HepG2 (cell line): Measurements from ENCODE around the gene GPR148. TPM values are rescaled to one million over a fixed set of nuclear protein-coding genes. Genes with fewer than 3 reads are reported as not detected.

Experiments used
- ATF1 ChIP-seq: IDR thresholded peaks from 2 replicates; pipeline ENCODE4 v1.6.1; 2016; ENCODE audit warnings: mild to moderate bottlenecking, control low read depth
- JUN ChIP-seq: sonication (generic); formaldehyde crosslinking; IDR thresholded peaks from 2 replicates; pipeline ENCODE4 v1.4.0; 2020; ENCODE audit warnings: mild to moderate bottlenecking, missing genetic modification reagents
- ZMAT3 ChIP-seq: sonication (generic); formaldehyde crosslinking; conservative IDR thresholded peaks from 2 replicates; pipeline ENCODE4 v1.7.0; 2021; ENCODE audit warnings: missing genetic modification reagents
- ZMYM4 ChIP-seq: sonication (generic); formaldehyde crosslinking; IDR thresholded peaks from 2 replicates; pipeline ENCODE4 v1.8.1; 2023; ENCODE audit warnings: mild to moderate bottlenecking, missing genetic modification reagents
- ZNF468 ChIP-seq: sonication (generic); formaldehyde crosslinking; IDR thresholded peaks from 2 replicates; pipeline ENCODE4 v1.8.0; 2022; ENCODE audit warnings: mild to moderate bottlenecking, moderate library complexity, missing genetic modification reagents
- polyA plus RNA-seq, 8 experiments: library from polyadenylated mRNA; depleted of rRNA in 3 of 8; stranded (reverse) in 7 of 8; unstranded in 1 of 8; fragments of >200 nt; fragmentation: Illumina TruSeq in 4 of 8; extraction: Trizol in 4 of 8; gene quantifications; 2 replicates each; pipeline versions ENCODE4 v1.2.1 to v1.2.3, GENCODE V29; 2011 to 2016; ENCODE audit warnings: low read depth in 4 of 8, missing spikeins in 1 of 8, mixed read lengths in 1 of 8; ENCODE audit not compliant: insufficient read depth in 1 of 8
- total RNA-seq, 5 experiments: library from RNA; depleted of rRNA; stranded (reverse); fragments of >200 nt; fragmentation: Illumina TruSeq; extraction: Trizol; gene quantifications; 2 replicates each; pipeline ENCODE4 v1.2.3, GENCODE V29; 2016; ENCODE audit warnings: low read depth in 1 of 5
- TF ChIP-seq, protein P1 (sequence below): IDR thresholded peaks from 2 replicates; pipeline ENCODE4 v1.6.1; 2016; ENCODE audit warnings: low read depth, missing genetic modification reagents, missing compliant biosample characterization
- TF ChIP-seq, protein P2 (sequence below): sonication (generic); formaldehyde crosslinking; IDR thresholded peaks from 2 replicates; pipeline ENCODE4 v1.9.0; 2021; ENCODE audit warnings: missing genetic modification reagents, mild to moderate bottlenecking, borderline replicate concordance
- TF ChIP-seq, protein P3 (sequence below): sonication (generic); formaldehyde crosslinking; IDR thresholded peaks from 2 replicates; pipeline ENCODE4 v1.4.0; 2020; ENCODE audit warnings: low read depth, missing genetic modification reagents
- TF ChIP-seq, protein P4 (sequence below): sonication (generic); formaldehyde crosslinking; IDR thresholded peaks from 2 replicates; pipeline ENCODE4 v1.4.0; 2020; ENCODE audit warnings: missing genetic modification reagents; ENCODE audit errors: not compliant biosample characterization
- TF ChIP-seq, protein P5 (sequence below): sonication (generic); formaldehyde crosslinking; IDR thresholded peaks from 2 replicates; pipeline ENCODE4 v1.4.0; 2020; ENCODE audit warnings: missing genetic modification reagents, borderline replicate concordance
- TF ChIP-seq, protein P6 (sequence below): sonication (generic); formaldehyde crosslinking; IDR thresholded peaks from 2 replicates; pipeline ENCODE4 v1.9.0; 2022; ENCODE audit warnings: low read depth, missing genetic modification reagents

The GPR148 gene
- total and polyA plus RNA-seq, 2 of the 13 experiments (the other 11 are each of a cell fraction or from before 2014, with no cell fraction given), result not detected

DNA sequence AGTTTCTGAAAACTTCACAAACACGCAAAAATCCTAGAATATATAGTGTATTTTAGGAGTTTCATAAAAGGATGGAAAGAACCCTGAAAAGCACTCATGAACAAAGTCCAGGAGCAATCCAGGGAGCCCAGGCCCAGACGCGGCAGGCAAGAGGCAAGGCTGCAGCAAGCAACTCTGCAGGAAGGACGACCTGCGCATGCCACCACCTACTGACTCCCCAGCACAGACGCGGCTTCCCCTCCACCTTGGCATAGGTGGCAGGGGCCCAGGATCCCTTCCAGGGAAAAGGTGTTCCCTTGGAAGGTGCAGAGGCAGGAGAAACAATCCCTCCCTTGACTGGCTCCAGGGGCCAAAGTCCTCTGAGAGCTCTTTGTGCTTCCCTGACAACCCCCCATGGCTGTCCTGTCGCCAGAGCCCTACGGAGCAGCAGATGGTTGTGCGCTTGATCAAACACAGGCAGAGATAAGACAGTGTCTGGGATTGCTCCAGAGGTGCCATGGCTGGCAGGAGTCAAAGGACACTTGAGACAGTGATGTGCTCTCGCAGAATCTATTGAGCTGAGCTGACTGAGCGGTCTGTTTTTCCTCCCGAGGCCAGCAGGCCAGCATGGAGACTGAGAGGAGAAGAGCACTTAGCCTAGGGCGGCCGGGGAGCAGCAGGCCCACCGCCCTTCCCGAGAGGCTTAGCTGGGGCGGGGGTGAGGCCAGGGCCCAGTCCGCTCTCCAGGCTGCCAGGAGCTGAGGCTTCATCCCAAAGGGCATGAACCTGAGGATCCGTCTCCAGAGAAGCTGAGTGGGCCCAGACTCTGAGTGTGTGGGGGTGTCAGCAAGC is 15.6 kb downstream of the GPR148 start (continued):
- TF ChIP-seq, protein P1, sequence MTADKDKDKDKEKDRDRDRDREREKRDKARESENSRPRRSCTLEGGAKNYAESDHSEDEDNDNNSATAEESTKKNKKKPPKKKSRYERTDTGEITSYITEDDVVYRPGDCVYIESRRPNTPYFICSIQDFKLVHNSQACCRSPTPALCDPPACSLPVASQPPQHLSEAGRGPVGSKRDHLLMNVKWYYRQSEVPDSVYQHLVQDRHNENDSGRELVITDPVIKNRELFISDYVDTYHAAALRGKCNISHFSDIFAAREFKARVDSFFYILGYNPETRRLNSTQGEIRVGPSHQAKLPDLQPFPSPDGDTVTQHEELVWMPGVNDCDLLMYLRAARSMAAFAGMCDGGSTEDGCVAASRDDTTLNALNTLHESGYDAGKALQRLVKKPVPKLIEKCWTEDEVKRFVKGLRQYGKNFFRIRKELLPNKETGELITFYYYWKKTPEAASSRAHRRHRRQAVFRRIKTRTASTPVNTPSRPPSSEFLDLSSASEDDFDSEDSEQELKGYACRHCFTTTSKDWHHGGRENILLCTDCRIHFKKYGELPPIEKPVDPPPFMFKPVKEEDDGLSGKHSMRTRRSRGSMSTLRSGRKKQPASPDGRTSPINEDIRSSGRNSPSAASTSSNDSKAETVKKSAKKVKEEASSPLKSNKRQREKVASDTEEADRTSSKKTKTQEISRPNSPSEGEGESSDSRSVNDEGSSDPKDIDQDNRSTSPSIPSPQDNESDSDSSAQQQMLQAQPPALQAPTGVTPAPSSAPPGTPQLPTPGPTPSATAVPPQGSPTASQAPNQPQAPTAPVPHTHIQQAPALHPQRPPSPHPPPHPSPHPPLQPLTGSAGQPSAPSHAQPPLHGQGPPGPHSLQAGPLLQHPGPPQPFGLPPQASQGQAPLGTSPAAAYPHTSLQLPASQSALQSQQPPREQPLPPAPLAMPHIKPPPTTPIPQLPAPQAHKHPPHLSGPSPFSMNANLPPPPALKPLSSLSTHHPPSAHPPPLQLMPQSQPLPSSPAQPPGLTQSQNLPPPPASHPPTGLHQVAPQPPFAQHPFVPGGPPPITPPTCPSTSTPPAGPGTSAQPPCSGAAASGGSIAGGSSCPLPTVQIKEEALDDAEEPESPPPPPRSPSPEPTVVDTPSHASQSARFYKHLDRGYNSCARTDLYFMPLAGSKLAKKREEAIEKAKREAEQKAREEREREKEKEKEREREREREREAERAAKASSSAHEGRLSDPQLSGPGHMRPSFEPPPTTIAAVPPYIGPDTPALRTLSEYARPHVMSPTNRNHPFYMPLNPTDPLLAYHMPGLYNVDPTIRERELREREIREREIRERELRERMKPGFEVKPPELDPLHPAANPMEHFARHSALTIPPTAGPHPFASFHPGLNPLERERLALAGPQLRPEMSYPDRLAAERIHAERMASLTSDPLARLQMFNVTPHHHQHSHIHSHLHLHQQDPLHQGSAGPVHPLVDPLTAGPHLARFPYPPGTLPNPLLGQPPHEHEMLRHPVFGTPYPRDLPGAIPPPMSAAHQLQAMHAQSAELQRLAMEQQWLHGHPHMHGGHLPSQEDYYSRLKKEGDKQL, result peak; percentile 58; the same call in 1 of the 2 replicates
- TF ChIP-seq, protein P2, sequence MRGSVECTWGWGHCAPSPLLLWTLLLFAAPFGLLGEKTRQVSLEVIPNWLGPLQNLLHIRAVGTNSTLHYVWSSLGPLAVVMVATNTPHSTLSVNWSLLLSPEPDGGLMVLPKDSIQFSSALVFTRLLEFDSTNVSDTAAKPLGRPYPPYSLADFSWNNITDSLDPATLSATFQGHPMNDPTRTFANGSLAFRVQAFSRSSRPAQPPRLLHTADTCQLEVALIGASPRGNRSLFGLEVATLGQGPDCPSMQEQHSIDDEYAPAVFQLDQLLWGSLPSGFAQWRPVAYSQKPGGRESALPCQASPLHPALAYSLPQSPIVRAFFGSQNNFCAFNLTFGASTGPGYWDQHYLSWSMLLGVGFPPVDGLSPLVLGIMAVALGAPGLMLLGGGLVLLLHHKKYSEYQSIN (CRISPR knock-in tag), result no peak
- TF ChIP-seq, protein P3, sequence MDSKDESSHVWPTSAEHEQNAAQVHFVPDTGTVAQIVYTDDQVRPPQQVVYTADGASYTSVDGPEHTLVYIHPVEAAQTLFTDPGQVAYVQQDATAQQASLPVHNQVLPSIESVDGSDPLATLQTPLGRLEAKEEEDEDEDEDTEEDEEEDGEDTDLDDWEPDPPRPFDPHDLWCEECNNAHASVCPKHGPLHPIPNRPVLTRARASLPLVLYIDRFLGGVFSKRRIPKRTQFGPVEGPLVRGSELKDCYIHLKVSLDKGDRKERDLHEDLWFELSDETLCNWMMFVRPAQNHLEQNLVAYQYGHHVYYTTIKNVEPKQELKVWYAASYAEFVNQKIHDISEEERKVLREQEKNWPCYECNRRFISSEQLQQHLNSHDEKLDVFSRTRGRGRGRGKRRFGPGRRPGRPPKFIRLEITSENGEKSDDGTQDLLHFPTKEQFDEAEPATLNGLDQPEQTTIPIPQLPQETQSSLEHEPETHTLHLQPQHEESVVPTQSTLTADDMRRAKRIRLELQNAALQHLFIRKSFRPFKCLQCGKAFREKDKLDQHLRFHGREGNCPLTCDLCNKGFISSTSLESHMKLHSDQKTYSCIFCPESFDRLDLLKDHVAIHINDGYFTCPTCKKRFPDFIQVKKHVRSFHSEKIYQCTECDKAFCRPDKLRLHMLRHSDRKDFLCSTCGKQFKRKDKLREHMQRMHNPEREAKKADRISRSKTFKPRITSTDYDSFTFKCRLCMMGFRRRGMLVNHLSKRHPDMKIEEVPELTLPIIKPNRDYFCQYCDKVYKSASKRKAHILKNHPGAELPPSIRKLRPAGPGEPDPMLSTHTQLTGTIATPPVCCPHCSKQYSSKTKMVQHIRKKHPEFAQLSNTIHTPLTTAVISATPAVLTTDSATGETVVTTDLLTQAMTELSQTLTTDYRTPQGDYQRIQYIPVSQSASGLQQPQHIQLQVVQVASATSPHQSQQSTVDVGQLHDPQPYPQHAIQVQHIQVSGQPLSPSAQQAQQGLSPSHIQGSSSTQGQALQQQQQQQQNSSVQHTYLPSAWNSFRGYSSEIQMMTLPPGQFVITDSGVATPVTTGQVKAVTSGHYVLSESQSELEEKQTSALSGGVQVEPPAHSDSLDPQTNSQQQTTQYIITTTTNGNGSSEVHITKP (CRISPR knock-in tag), result no peak
- TF ChIP-seq, protein P4, sequence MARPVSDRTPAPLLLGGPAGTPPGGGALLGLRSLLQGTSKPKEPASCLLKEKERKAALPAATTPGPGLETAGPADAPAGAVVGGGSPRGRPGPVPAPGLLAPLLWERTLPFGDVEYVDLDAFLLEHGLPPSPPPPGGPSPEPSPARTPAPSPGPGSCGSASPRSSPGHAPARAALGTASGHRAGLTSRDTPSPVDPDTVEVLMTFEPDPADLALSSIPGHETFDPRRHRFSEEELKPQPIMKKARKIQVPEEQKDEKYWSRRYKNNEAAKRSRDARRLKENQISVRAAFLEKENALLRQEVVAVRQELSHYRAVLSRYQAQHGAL (CRISPR knock-in tag), result no peak
- TF ChIP-seq, protein P5, sequence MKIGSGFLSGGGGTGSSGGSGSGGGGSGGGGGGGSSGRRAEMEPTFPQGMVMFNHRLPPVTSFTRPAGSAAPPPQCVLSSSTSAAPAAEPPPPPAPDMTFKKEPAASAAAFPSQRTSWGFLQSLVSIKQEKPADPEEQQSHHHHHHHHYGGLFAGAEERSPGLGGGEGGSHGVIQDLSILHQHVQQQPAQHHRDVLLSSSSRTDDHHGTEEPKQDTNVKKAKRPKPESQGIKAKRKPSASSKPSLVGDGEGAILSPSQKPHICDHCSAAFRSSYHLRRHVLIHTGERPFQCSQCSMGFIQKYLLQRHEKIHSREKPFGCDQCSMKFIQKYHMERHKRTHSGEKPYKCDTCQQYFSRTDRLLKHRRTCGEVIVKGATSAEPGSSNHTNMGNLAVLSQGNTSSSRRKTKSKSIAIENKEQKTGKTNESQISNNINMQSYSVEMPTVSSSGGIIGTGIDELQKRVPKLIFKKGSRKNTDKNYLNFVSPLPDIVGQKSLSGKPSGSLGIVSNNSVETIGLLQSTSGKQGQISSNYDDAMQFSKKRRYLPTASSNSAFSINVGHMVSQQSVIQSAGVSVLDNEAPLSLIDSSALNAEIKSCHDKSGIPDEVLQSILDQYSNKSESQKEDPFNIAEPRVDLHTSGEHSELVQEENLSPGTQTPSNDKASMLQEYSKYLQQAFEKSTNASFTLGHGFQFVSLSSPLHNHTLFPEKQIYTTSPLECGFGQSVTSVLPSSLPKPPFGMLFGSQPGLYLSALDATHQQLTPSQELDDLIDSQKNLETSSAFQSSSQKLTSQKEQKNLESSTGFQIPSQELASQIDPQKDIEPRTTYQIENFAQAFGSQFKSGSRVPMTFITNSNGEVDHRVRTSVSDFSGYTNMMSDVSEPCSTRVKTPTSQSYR, result peak; percentile 99
- TF ChIP-seq, protein P6, sequence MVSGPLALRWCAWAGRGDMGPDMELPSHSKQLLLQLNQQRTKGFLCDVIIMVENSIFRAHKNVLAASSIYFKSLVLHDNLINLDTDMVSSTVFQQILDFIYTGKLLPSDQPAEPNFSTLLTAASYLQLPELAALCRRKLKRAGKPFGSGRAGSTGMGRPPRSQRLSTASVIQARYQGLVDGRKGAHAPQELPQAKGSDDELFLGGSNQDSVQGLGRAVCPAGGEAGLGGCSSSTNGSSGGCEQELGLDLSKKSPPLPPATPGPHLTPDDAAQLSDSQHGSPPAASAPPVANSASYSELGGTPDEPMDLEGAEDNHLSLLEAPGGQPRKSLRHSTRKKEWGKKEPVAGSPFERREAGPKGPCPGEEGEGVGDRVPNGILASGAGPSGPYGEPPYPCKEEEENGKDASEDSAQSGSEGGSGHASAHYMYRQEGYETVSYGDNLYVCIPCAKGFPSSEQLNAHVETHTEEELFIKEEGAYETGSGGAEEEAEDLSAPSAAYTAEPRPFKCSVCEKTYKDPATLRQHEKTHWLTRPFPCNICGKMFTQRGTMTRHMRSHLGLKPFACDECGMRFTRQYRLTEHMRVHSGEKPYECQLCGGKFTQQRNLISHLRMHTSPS (CRISPR knock-in tag), result peak; percentile 57; the same call in 1 of the 2 replicates
- TF ChIP-seq ATF1 (no peak), ZMAT3 (CRISPR knock-in tag) (no peak), ZNF468 (no peak), ZMYM4 (CRISPR knock-in tag) (peak; percentile 56), JUN (no peak)
